HG02798 (cell line): Measurements from ENCODE around the gene DPP9.
"Not testable (repeated sequence)": the region's sequence is repeated elsewhere in the genome, so short reads cannot be mapped to it uniquely, and the experiment has no call there.

Experiments
- ATAC-seq: cut with Tn5 transposase; IDR thresholded peaks from one replicate; pipeline ENCODE4 v1.9.1; 2021; ENCODE audit warnings: mild to moderate bottlenecking; ENCODE audit not compliant: unreplicated experiment, poor library complexity

DPP9 gene

DNA sequence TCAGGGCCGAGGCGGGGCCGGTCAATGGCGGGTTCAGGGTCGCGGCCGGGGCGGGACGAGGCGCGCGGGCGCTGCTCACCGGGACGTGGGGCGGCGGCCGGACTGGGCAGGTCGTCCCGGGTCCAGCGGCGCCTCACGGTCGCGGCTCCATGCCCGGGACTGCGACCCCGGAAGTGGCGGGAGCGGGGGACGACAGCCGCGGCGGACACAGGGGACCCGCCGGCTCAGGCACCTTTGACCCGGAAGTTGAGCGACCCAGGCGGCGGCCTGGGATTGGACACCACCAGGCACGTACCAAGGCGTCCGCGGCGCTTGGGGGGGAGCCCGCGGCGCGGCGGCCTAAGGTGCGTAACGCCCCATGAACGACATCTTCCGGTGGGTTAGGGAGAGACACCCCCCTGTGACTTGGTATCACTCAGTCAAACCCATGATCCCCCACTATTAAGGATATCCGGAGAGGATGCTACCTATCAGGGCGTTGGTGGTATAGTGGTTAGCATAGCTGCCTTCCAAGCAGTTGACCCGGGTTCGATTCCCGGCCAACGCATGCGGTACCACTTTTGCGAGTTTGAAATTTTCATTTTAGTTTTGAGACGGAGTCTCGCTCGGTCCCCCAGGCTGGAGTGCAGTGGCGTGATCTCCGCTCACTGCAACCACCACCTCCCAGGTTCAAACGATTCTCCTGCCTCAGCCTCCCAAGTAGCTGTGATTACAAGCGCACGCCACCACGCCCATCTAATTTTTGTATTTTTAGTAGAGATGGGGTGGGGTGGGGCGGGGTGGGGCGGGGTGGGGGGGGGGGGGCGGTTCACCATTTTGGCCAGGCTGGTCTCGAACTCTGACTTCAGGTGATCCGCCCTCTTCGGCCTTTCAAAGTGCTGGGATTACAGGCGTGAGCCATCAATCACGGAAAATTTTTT is at the start of gene DPP9:
Gene DPP9, minus strand, starts transcription at position 248 of the 920 bp plus-strand sequence. CDS start 3,936 bp downstream, outside the sequence.
- ATAC-seq: peak; percentile 94

GRCh38 chr19:4773047-4773640 is 49.5 kb upstream of the DPP9 start:
- ATAC-seq: no peak

GRCh38 chr19:4772566-4772965 is 48.9 kb upstream of the DPP9 start:
- ATAC-seq: no peak

DNA sequence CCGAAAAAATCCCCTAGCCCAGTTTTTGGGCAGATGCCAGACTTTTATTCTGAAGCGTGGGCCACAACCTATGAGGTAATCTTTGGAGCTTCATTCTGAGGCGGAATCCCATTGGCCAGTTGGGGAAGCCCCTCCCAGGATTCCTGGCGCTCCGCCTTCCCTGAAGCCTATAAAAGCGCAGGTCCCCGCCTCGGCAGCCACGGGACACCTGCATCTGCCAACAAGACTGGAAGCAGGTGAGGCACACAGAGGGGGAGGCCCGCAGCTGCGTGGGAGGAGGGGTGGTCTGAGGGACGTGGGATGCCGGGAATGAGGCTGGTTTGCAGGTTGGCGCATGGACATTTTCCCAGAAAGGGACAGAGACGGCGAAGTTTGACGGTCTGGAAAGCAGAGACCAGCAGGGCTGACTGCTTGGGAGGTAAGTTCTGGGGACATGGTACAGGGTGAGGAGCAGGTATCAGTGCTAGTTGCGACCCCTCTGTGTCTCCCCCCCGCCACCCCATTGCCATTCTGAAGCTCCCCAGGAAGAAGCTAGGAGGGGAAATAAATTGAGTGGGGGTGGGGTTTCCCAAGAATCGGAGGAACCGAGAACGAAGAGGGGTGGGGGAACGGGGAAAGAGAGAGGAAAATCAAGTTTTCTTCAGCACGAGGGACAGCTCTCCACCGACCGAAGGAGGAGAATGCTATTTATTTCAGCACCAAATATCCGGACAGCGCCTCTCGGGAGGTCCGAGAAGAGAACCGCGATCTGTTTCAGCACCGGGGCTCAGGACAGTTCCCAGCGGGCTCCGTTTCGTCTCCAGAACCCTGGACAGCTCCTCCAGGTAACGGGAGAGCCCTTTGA is 45.5 kb upstream of the DPP9 start:
- no peak for ATAC-seq

- no peak for ATAC-seq
Measured at GRCh38 chr19:4764393-4764660, 40.7 kb upstream of the DPP9 start.

- no peak for ATAC-seq
Measured at GRCh38 chr19:4763021-4763420, 39.4 kb upstream of the DPP9 start.

- ATAC-seq: no peak
Measured at GRCh38 chr19:4760285-4760650, 36.6 kb upstream of the DPP9 start.

GRCh38 chr19:4759388-4760284 is 36.0 kb upstream of the DPP9 start:
- peak; percentile 88 for ATAC-seq

- no peak for ATAC-seq
Measured at GRCh38 chr19:4758659-4759058, 35.0 kb upstream of the DPP9 start.

DNA sequence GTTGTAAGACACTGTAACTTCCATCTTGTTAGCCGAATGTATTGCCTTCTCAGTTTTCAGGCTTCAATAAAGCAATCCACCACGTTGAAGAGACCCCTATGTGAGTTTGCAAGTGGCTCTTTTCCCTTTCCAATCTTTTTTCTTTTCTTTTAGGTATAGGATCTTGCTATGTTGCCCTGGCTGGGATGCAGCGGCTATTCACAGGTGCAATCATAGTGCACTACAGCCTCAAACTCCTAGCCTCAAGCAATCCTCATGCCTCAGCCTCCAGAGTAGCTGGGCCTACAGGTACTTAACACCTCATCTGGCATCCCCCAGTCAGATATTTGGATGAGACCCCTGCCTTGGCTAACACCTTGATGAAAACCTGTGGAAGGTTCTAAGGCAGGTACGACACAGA is 34.4 kb upstream of the DPP9 start:
- no peak for ATAC-seq

GRCh38 chr19:4755459-4755858 is 31.8 kb upstream of the DPP9 start:
- ATAC-seq: no peak

DNA sequence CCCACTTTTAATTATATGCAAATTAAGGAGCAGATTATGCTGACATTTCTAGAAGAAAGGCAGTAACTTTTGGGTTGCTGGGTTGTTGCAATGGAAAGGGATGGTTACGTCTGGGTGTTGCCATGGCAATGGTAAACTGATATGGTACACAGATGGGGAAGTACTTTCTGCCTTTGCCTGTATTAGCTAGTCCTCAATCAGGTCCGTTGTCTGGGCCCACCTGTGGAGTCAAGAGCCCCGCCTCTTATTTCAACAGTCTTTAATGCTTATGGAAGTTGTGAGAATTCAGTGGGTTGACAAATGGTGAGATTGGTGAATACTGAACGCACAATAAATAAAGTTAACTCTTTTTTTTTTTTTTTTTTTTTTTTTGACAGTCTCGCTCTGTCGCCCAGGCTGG is 30.6 kb upstream of the DPP9 start:
- ATAC-seq: no peak

- ATAC-seq: no peak
Measured at GRCh38 chr19:4749870-4750590, 26.4 kb upstream of the DPP9 start.

GRCh38 chr19:4748589-4748988 is 24.9 kb upstream of the DPP9 start:
- no peak for ATAC-seq

- no peak for ATAC-seq
Measured at GRCh38 chr19:4748185-4748584, 24.5 kb upstream of the DPP9 start.

- ATAC-seq: no peak
Measured at GRCh38 chr19:4745986-4746385, 22.3 kb upstream of the DPP9 start.

DNA sequence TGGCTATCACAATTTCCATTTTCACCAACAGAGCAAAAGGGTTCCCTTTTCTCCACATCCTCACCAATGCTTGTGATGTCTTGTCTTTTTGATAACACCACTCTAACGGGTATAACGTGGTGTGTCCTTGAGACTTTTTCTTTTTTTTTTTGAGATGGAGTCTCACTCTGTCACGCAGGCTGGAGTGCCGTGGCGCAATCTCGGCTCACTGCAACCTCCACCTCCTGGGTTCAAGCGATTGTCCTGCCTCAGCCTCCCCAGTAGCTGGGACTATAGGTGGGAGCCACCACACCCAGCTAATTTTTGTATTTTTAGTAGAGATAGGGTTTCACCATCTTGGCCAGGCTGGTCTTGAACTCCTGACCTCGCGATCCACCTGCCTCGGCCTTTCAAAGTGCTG is 21.5 kb upstream of the DPP9 start:
- ATAC-seq: not testable (repeated sequence)

- ATAC-seq: no peak
Measured at GRCh38 chr19:4744451-4745174, 21.0 kb upstream of the DPP9 start.
